Breast epithelium (tissue), 4 donors: ENCODE measurements around the gene CDC34. TPM values are rescaled to one million over a fixed set of nuclear protein-coding genes. Genes with fewer than 3 reads are reported as not detected.

ENCODE experiments used
- DNase-seq, 2 donors: peaks; one replicate each; pipeline ENCODE4 v3.0.0-alpha.2; 2019; ENCODE audit warnings: low spot score in 2 of 2
- H3K27ac ChIP-seq, 2 donors: fragments of 200-600 bp; sonication (generic) in 1 of 2; one replicate each; pipeline ENCODE4 v1.5.1; 2016 to 2019; ENCODE audit warnings: mild to moderate bottlenecking in 1 of 2
- H3K27me3 ChIP-seq, 2 donors: fragments of 200-600 bp; sonication (generic) in 1 of 2; one replicate each; pipeline versions ENCODE4 v1.5.1 to v1.6.0; 2017 to 2019; ENCODE audit warnings: control low read depth in 1 of 2, mild to moderate bottlenecking in 1 of 2
- H3K36me3 ChIP-seq: fragments of 200-600 bp; one replicate; pipeline ENCODE4 v1.5.1; 2019
- H3K4me1 ChIP-seq, 2 donors: fragments of 200-600 bp; sonication (generic); one replicate each; pipeline ENCODE4 v1.5.1; 2016 to 2019; ENCODE audit warnings: control low read depth in 1 of 2
- H3K4me3 ChIP-seq, 3 donors: fragments of 200-600 bp; sonication (generic); 1 replicate in 2 of 3; 2 replicates in 1 of 3; pipeline ENCODE4 v1.5.1; 2016 to 2019; ENCODE audit warnings: mild to moderate bottlenecking in 3 of 3, moderate library complexity in 2 of 3
- H3K9me3 ChIP-seq, 2 donors: fragments of 200-600 bp; sonication (generic) in 1 of 2; one replicate each; pipeline ENCODE4 v1.5.1; 2016 to 2019; ENCODE audit warnings: control low read depth in 1 of 2
- POLR2A ChIP-seq: fragments of 450-650 bp; IDR thresholded peaks from one replicate; pipeline ENCODE4 v1.6.1; 2016; ENCODE audit warnings: antibody characterized with exemption, mild to moderate bottlenecking, moderate library complexity
- POLR2AphosphoS5 ChIP-seq, 3 donors: sonication (generic); formaldehyde crosslinking; IDR thresholded peaks; one replicate each; pipeline ENCODE4 v1.6.1; 2017; ENCODE audit warnings: antibody characterized with exemption in 3 of 3
- intact Hi-C: fragments of 100-400 bp; cut with DNase I; formaldehyde crosslinking; loops from one replicate; pipeline ENCODE4 v1.15.1; 2023; ENCODE audit warnings: low total_unique reads
- total RNA-seq, 3 donors: library from RNA; depleted of rRNA; stranded (reverse); fragments of >200 nt; gene quantifications; one replicate each; pipeline ENCODE4 v1.1.0, GENCODE V29; 2016
- TF ChIP-seq, protein P1 (sequence below), 3 donors: fragments of 450-650 bp; IDR thresholded peaks; one replicate each; pipeline ENCODE4 v1.5.1; 2016 to 2017; ENCODE audit warnings: antibody characterized with exemption in 3 of 3, mild to moderate bottlenecking in 3 of 3, moderate library complexity in 3 of 3

The CDC34 gene
- total RNA-seq, 3 donors from 2014 or later, result 44.6 to 69.5 (median 49.3) TPM

- intact Hi-C loops, result no loop called here
- TF ChIP-seq POLR2AphosphoS5 (IDR thresholded peaks at IDR 0.05), result no peak
- TF ChIP-seq, protein P1, sequence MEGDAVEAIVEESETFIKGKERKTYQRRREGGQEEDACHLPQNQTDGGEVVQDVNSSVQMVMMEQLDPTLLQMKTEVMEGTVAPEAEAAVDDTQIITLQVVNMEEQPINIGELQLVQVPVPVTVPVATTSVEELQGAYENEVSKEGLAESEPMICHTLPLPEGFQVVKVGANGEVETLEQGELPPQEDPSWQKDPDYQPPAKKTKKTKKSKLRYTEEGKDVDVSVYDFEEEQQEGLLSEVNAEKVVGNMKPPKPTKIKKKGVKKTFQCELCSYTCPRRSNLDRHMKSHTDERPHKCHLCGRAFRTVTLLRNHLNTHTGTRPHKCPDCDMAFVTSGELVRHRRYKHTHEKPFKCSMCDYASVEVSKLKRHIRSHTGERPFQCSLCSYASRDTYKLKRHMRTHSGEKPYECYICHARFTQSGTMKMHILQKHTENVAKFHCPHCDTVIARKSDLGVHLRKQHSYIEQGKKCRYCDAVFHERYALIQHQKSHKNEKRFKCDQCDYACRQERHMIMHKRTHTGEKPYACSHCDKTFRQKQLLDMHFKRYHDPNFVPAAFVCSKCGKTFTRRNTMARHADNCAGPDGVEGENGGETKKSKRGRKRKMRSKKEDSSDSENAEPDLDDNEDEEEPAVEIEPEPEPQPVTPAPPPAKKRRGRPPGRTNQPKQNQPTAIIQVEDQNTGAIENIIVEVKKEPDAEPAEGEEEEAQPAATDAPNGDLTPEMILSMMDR (IDR thresholded peaks at IDR 0.05), result no peak
- TF ChIP-seq POLR2A, result no peak
- DNase-seq, result no peak
- Histone ChIP-seq H3K27me3 (peaks cover 0 to 2% of the 10 kb centered on the region in 2 donors), H3K36me3 (no peaks in the 10 kb centered on the region), H3K4me3 (no peak overlapping the region), H3K9me3 (no peaks in the 10 kb centered on the region), H3K27ac (no peak overlapping the region), H3K4me1 (no peaks in the 10 kb centered on the region)
Observed at GRCh38 chr19:581399-582111, 50.0 kb downstream of the CDC34 start.

GRCh38 chr19:582497-583197 is 51.1 kb downstream of the CDC34 start:
- intact Hi-C loops, result no loop called here
- DNase-seq, result no peak
- peaks cover 0 to 7% of the 10 kb centered on the region in 2 donors for H3K27me3 ChIP-seq
- no peak for TF ChIP-seq POLR2AphosphoS5 (IDR thresholded peaks at IDR 0.05)
- TF ChIP-seq POLR2A, result no peak
- TF ChIP-seq, protein P1 (IDR thresholded peaks at IDR 0.05), result no peak
- H3K4me1 ChIP-seq, result no peaks in the 10 kb centered on the region
- no peaks in the 10 kb centered on the region for H3K36me3 ChIP-seq
- H3K27ac ChIP-seq, result no peak overlapping the region
- H3K4me3 ChIP-seq, result no peak overlapping the region
- no peaks in the 10 kb centered on the region for H3K9me3 ChIP-seq

GRCh38 chr19:583198-583967 is 51.8 kb downstream of the CDC34 start:
- TF ChIP-seq POLR2A (no peak), POLR2AphosphoS5 (IDR thresholded peaks at IDR 0.05) (no peak)
- TF ChIP-seq, protein P1 (IDR thresholded peaks at IDR 0.05), result no peak
- Histone ChIP-seq H3K27ac (no peak overlapping the region), H3K9me3 (no peaks in the 10 kb centered on the region), H3K4me1 (peaks cover 0 to 6% of the 10 kb centered on the region in 2 donors), H3K27me3 (peaks cover 0 to 13% of the 10 kb centered on the region in 2 donors), H3K4me3 (no peak overlapping the region), H3K36me3 (no peaks in the 10 kb centered on the region)
- DNase-seq, result no peak
- intact Hi-C loops, result no loop called here

- intact Hi-C loops, result no loop called here
- TF ChIP-seq POLR2AphosphoS5 (IDR thresholded peaks at IDR 0.05), result no peak
- TF ChIP-seq, protein P1 (IDR thresholded peaks at IDR 0.05), result no peak
- no peak for TF ChIP-seq POLR2A
Observed at GRCh38 chr19:583968-584239, 52.3 kb downstream of the CDC34 start.

More at GRCh38 chr19:583968-584239, 52.3 kb downstream of the CDC34 start:
- Histone ChIP-seq H3K27me3 (peaks cover 0 to 18% of the 10 kb centered on the region in 2 donors), H3K27ac (no peak overlapping the region), H3K4me1 (peaks cover 0 to 7% of the 10 kb centered on the region in 2 donors), H3K4me3 (no peak overlapping the region), H3K36me3 (no peaks in the 10 kb centered on the region), H3K9me3 (no peaks in the 10 kb centered on the region)
- no peak for DNase-seq
